Measurements from ENCODE around the gene MAN1B1. TPM values are rescaled to one million over a fixed set of nuclear protein-coding genes. Genes with fewer than 3 reads are reported as not detected.

Gene MAN1B1
- total and polyA plus RNA-seq, 2 of the 4 experiments (the other 2 are of a cell fraction): 28.7 to 55.1 TPM

DNA sequence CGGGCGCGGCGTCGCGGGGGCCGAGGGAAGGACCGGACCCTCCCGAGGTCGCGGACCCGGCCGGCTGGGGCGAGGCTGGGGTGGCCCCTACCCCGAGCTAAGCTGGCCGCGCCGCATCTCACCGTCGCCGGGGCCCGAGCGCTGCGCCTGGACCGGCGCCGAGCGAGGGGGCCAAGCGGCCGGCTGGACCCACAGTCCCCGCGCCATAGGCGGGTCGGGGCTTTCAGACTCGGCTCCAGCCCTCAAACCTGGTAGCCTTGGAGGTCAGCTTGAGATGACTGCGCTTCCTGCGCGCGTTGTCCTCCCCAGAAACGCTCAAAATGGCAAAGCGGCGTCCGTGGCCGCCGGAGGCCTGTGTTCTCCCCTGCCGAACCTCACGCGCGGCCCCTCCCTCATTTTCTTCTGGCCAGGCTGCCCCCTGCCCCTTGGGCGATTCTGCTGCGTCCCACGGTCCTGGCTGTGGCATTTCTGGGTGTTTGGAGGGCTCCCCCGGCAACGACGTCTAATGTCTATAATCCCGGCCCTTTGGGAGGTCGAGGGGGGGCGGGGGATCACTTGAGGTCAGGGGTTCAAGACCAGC is 43.5 kb downstream of the MAN1B1 start:
- peak overlapping the region; percentile 27 for H3K14ac ChIP-seq (replicated peaks; ENCODE audit: low read depth, low read length)
- H3K4me2 ChIP-seq (ENCODE audit: low read depth, low read length): peak overlapping the region; percentile 59
- peak overlapping the region; percentile 24; the same call in 1 of the 2 replicates for H3K23ac ChIP-seq (ENCODE audit: low read depth, low read length)
- H3K4me3 ChIP-seq (ENCODE audit: insufficient read depth, low read depth, low read length): peak overlapping the region; percentile 76
- H3K36me3 ChIP-seq (ENCODE audit: control insufficient read depth, insufficient read depth, low read length): no peaks in the 10 kb centered on the region
- POLR2A ChIA-PET (ENCODE audit: unreplicated experiment): interaction anchor here (1.3 kb wide), 1 partner anchor 75 kb away, joined by 4 read pairs; no protein-coding TSS in a partner anchor
- peaks cover 16% of the 10 kb centered on the region for H3K9me1 ChIP-seq (ENCODE audit: insufficient read depth, low read length)
- peak overlapping the region; percentile 85 for H2AK9ac ChIP-seq (replicated peaks; ENCODE audit: low read depth, low read length, poor library complexity)
- peaks cover 13 to 35% of the 10 kb centered on the region in 2 experiments for H3K79me1 ChIP-seq (ENCODE audit: low read depth in 1 of 2, low read length in 2 of 2)
- H2BK15ac ChIP-seq (ENCODE audit: low read depth, low read length): no peak overlapping the region
- H3K9me3 ChIP-seq (ENCODE audit: control insufficient read depth, insufficient read depth, low read length): peaks cover 4% of the 10 kb centered on the region; the same call in 1 of the 2 replicates
- H2BK5ac ChIP-seq (ENCODE audit: low read depth, low read length, poor library complexity, severe bottlenecking): no peak overlapping the region
- WGBS, 2 experiments (ENCODE audit: extremely low coverage in 2 of 2, insufficient read length in 1 of 2): 3% methylated on average over 45 of the region's 58 CpGs; no CpG with 5 or more reads in 1 of the 2 experiments
- ATAC-seq (ENCODE audit: low read depth): peak; percentile 21; the same call in 1 of the 2 replicates
- peak overlapping the region; percentile 27; the same call in 1 of the 2 replicates for H3K9ac ChIP-seq (ENCODE audit: low read depth, low read length)
- peaks cover 12% of the 10 kb centered on the region; the same call in 1 of the 2 replicates for H3K4me1 ChIP-seq (ENCODE audit: control insufficient read depth, insufficient read depth, low read length)
- peak overlapping the region; percentile 1; the same call in 1 of the 2 replicates for H2AK5ac ChIP-seq (ENCODE audit: low read depth, low read length)
- H3K4ac ChIP-seq (ENCODE audit: low read depth, low read length): peak overlapping the region; percentile 71
- peak overlapping the region; percentile 60 for H4K5ac ChIP-seq (ENCODE audit: low read depth, low read length)
- no TSS peak for BruUV-seq (replicated peaks)
- no peak overlapping the region for H3K18ac ChIP-seq (ENCODE audit: low read depth, low read length)
- no peak overlapping the region for H4K91ac ChIP-seq (ENCODE audit: insufficient read depth, low read depth, low read length)
- no peak overlapping the region for H2BK20ac ChIP-seq (ENCODE audit: low read depth, low read length)
- no peak overlapping the region for H3K56ac ChIP-seq (ENCODE audit: extremely low read depth, insufficient read depth, low read length)
- CTCF ChIA-PET: no interaction called here
- in situ Hi-C loops (cut with MboI; ENCODE audit: low sequenced_read_pairs): no loop called here
- H3K27ac ChIP-seq (ENCODE audit: insufficient read depth, low read length): peak overlapping the region; percentile 6; the same call in 1 of the 2 replicates
- peak overlapping the region; percentile 99 for H2AFZ ChIP-seq (replicated peaks; ENCODE audit: low read length, poor library complexity)
- H3K27me3 ChIP-seq (ENCODE audit: control insufficient read depth, insufficient read depth, low read length): no peaks in the 10 kb centered on the region
- H4K20me1 ChIP-seq (ENCODE audit: insufficient read depth, low read length): 0 out of 2 replicates have a peak, but pooled peaks cover 8% of the 10 kb centered on the region
- peak overlapping the region; percentile 83 to 89; a peak in 3 of 4 replicates for H4K8ac ChIP-seq (ENCODE audit: low read depth in 2 of 2, low read length in 2 of 2)
- TF ChIP-seq MAFK (IDR thresholded peaks at IDR 0.05; ENCODE audit: low read depth, low read length) (no peak), SMC3 (IDR thresholded peaks at IDR 0.05; ENCODE audit: low read depth, low read length) (no peak), CHD1 (IDR thresholded peaks at IDR 0.05; ENCODE audit: low read depth, low read length) (no peak), RFX5 (IDR thresholded peaks at IDR 0.05; ENCODE audit: low read depth, low read length) (no peak)
- intact Hi-C loops (cut with micrococcal nuclease): no loop called here
- dilution Hi-C loops (cut with HindIII; ENCODE audit: low sequenced_read_pairs, unreplicated experiment): no loop called here
- DNase-seq: no peak
- no peak overlapping the region for H2BK120ac ChIP-seq (ENCODE audit: low read depth, low read length)
